Measurements from ENCODE around the gene GTF2F2. TPM values are rescaled to one million over a fixed set of nuclear protein-coding genes. Genes with fewer than 3 reads are reported as not detected.

Gene GTF2F2
- polyA plus RNA-seq, 1 experiment, result 7.9 TPM

DNA sequence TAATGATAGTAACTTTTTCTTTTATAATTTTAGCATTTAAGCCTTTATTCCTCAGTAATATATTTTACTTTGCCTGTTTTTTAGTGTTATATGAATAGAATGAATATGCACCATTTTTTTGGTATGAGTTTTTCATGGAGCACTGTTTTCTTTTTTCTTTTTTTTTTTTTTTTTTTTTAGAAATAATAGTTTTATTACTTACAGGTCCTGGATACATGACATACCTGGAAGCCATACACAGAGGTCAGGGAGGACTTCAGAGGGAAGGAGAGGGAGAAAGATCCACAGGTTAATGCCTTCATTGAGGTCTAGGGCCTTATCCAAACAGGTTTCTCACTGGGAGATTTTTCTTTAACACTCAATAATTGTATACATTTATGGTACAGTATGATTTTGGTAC, 54.2 kb downstream of the GTF2F2 start:
- no peak for DNase-seq (ENCODE audit: low read depth)
- Histone ChIP-seq H3K36me3 (ENCODE audit: control insufficient read depth, insufficient read depth, low read length) (no peaks in the 10 kb centered on the region), H3K4me3 (ENCODE audit: low read depth, low read length) (no peak overlapping the region), H3K27me3 (ENCODE audit: control insufficient read depth, insufficient read depth, low read length) (no peaks in the 10 kb centered on the region)
- ChIA-PET CTCF (interaction anchor here (1.0 to 1.1 kb wide), 2 partner anchors 13 to 37 kb away, joined by 3 to 4 read pairs; no protein-coding TSS in a partner anchor), POLR2A (no interaction called here)
- TF ChIP-seq, protein P1, sequence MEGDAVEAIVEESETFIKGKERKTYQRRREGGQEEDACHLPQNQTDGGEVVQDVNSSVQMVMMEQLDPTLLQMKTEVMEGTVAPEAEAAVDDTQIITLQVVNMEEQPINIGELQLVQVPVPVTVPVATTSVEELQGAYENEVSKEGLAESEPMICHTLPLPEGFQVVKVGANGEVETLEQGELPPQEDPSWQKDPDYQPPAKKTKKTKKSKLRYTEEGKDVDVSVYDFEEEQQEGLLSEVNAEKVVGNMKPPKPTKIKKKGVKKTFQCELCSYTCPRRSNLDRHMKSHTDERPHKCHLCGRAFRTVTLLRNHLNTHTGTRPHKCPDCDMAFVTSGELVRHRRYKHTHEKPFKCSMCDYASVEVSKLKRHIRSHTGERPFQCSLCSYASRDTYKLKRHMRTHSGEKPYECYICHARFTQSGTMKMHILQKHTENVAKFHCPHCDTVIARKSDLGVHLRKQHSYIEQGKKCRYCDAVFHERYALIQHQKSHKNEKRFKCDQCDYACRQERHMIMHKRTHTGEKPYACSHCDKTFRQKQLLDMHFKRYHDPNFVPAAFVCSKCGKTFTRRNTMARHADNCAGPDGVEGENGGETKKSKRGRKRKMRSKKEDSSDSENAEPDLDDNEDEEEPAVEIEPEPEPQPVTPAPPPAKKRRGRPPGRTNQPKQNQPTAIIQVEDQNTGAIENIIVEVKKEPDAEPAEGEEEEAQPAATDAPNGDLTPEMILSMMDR (IDR thresholded peaks at IDR 0.05; ENCODE audit: insufficient read depth, low read depth, low read length), result no peak

DNA sequence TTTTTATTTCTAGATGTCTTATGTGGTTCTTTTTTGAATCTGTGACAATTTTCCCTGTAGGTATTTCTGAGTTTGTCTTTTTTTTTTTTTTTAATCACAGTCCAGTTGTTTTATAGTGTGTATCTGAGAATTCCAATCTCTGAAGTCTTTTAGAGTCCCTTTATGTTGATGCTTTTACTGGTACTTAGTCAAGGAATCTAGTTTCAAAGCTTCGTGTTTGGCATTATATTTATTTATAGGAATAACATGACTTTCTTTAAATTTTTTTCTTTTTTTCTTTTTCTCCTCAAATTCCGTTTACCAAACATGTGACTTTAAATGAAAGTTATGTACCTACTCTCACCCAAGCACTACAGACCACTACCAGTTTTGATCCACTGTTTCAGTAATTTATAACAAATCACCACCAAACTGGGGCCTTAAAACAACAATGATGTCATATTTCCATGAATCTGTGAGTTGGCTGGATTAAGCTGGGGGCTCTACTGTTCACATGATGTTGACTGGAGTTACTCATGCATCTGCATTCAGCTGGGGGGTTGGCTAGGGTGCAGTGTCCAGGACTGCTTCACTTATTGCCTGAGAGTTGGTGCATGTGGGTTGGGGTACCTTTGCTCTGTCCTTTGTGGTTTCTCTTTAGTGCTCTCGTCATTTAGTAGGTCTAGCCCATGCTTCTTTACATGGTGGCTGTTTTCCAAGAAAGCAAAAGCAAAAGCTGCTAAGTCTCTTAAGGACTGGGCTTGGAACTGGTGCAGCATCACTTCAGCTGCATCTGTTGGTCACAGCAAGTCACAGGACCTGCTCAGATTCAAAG, 58.2 kb downstream of the GTF2F2 start:
- no peak overlapping the region for H3K4me3 ChIP-seq (ENCODE audit: low read depth, low read length)
- ChIA-PET POLR2A (no interaction called here), CTCF (interaction anchor here (1.0 kb wide), 1 partner anchor 9 kb away, joined by 3 read pairs; no protein-coding TSS in a partner anchor)

DNA sequence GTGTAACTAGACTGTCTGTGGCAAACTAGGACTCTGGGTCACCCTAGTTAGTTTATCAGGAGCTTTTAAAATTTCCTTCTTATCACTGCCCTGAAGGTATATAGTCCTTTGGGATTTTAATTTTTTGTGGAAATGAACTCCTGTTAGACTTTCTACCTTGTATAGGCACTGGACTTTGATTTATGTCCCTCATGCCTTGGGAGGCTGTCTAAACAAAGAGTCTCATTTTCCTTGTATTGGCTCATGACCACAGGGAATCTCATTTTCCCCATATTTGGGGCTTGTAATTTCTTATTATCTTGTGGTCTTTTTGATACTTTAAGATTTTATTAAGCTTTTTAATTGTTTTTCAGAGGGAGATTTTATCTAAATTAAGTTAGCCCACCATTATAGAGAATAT, 59.1 kb downstream of the GTF2F2 start:
- TF ChIP-seq, protein P1 (IDR thresholded peaks at IDR 0.05; ENCODE audit: insufficient read depth, low read depth, low read length), result no peak
- CTCF ChIA-PET, result interaction anchor here (1.0 kb wide), 1 partner anchor 10 kb away, joined by 3 read pairs; no protein-coding TSS in a partner anchor
- Histone ChIP-seq H3K36me3 (ENCODE audit: control insufficient read depth, insufficient read depth, low read length) (no peaks in the 10 kb centered on the region), H3K27me3 (ENCODE audit: control insufficient read depth, insufficient read depth, low read length) (no peaks in the 10 kb centered on the region), H3K4me3 (ENCODE audit: low read depth, low read length) (no peak overlapping the region)
- POLR2A ChIA-PET, result no interaction called here
- DNase-seq (ENCODE audit: low read depth), result no peak

More for the DNA sequence above, 58.2 kb downstream of the GTF2F2 start:
- TF ChIP-seq, protein P1 (IDR thresholded peaks at IDR 0.05; ENCODE audit: insufficient read depth, low read depth, low read length), result no peak
- Histone ChIP-seq H3K36me3 (ENCODE audit: control insufficient read depth, insufficient read depth, low read length) (no peaks in the 10 kb centered on the region), H3K27me3 (ENCODE audit: control insufficient read depth, insufficient read depth, low read length) (no peaks in the 10 kb centered on the region)
- no peak for DNase-seq (ENCODE audit: low read depth)

DNA sequence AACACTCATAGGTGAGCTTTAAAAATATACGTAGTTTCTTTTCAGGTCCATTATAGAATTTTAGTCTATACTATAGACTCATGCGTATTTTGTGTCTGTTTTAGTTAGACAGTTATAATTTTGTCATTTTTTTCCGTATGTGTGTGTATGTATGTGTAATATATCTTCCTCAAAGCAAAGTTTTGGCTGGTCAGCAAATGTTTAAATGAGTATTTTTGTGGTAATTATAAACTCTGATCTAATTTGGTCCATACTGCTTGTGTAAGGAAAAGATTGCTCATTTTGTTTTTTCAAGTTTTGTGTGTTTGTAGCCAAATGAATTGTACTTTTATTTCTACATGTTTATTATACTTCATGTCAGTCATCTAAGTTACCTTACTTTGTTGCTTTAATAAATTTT, 60.0 kb downstream of the GTF2F2 start:
- TF ChIP-seq, protein P1 (IDR thresholded peaks at IDR 0.05; ENCODE audit: insufficient read depth, low read depth, low read length), result no peak
- Histone ChIP-seq H3K27me3 (ENCODE audit: control insufficient read depth, insufficient read depth, low read length) (no peaks in the 10 kb centered on the region), H3K4me3 (ENCODE audit: low read depth, low read length) (no peak overlapping the region), H3K36me3 (ENCODE audit: control insufficient read depth, insufficient read depth, low read length) (no peaks in the 10 kb centered on the region)
- ChIA-PET CTCF (no interaction called here), POLR2A (no interaction called here)
- no peak for DNase-seq (ENCODE audit: low read depth)

DNA sequence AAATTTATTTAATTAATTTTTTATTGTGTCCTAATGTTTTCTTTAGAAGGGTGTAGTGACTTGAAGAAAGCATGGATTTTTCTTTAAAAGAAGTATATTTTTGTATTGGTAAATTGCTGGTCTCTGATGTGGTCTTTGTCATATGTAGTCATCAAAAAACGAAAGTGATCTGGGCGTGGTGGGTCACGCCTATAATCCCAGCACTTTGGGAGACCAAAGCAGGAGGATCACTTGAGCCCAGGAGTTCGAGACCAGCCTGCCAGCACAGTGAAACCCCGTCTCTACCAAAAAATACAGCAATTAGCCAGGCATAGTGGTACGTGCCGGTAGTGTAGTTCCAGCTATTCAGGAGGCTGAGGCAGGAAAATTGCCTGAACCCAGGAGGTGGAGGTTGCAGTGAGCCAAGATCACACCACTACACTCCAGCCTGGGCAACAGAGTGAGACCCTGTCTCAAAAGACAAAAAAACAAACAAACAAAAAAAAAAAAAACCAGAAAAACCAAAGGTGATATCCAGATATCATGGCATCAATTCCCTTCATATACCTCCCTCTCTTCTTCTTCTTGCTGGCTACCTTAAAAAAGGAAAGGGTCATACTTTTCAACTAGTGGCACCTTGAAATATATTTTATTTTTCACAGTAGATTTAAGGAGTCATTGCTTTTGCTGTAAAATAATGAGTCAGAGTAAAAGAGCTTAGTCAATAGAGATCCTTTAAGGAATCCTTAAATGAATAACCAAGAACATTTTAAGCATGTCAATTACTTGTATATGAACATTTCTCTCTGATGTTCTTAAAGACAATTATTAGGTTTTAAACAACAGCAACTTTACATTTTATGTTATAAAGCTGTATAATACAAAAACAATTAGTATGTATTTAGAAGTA, 60.6 kb downstream of the GTF2F2 start:
- no peaks in the 10 kb centered on the region for H3K27me3 ChIP-seq (ENCODE audit: control insufficient read depth, insufficient read depth, low read length)
- ChIA-PET POLR2A (interaction anchor here (0.8 kb wide), 1 partner anchor 362 kb away, joined by 25 read pairs; no protein-coding TSS in a partner anchor), CTCF (no interaction called here)
- H3K4me3 ChIP-seq (ENCODE audit: low read depth, low read length), result no peak overlapping the region
- no peak for DNase-seq (ENCODE audit: low read depth)
- H3K36me3 ChIP-seq (ENCODE audit: control insufficient read depth, insufficient read depth, low read length), result no peaks in the 10 kb centered on the region
- TF ChIP-seq, protein P1 (IDR thresholded peaks at IDR 0.05; ENCODE audit: insufficient read depth, low read depth, low read length), result no peak
